Left renal cortex interstitium (tissue), 4 donors: ENCODE data around the gene SLAMF7. TPM values are rescaled to one million over a fixed set of nuclear protein-coding genes. Genes with fewer than 3 reads are reported as not detected.
"Not testable (repeated sequence)": the region's sequence is repeated elsewhere in the genome, so short reads cannot be mapped to it uniquely, and the experiment has no call there.

ENCODE experiments used
- DNase-seq, 4 donors: peaks; one replicate each; pipeline ENCODE4 v3.0.0-alpha.2; 2013; ENCODE audit warnings: low read depth in 4 of 4, low spot score in 2 of 4, missing footprints in 1 of 4
- polyA plus RNA-seq, 4 donors: library from polyadenylated mRNA; unstranded; fragments of 120-200 nt; gene quantifications; one replicate each; pipeline ENCODE4 v1.2.1, GENCODE V29; 2013; ENCODE audit not compliant: insufficient read length in 4 of 4

Gene SLAMF7
- polyA plus RNA-seq, result under 1 TPM; 0.32 to 0.55 (median 0.41) TPM

GRCh38 chr1:160739098-160739511 lies at the start of gene SLAMF7:
SLAMF7 (plus strand) TSS chr1:160739247; CDS start chr1:160739302, 55 bp downstream.
- DNase-seq, result no peak

GRCh38 chr1:160692390-160692789 lies 46.7 kb upstream of the SLAMF7 start:
- DNase-seq, result not testable (repeated sequence)

- no peak for DNase-seq
These were observed 36.9 kb upstream of the SLAMF7 start for GRCh38 chr1:160702100-160702499.

GRCh38 chr1:160704250-160704649 lies 34.8 kb upstream of the SLAMF7 start:
- no peak for DNase-seq

- not testable (repeated sequence) for DNase-seq
These were observed 33.8 kb upstream of the SLAMF7 start for GRCh38 chr1:160705212-160705621.

- DNase-seq, result no peak
These were observed 33.3 kb upstream of the SLAMF7 start for GRCh38 chr1:160705742-160706141.

GRCh38 chr1:160706526-160707235 lies 32.4 kb upstream of the SLAMF7 start:
- DNase-seq, result no peak

- no peak for DNase-seq
These were observed 31.6 kb upstream of the SLAMF7 start for GRCh38 chr1:160707236-160708064.

GRCh38 chr1:160708118-160708517 lies 30.9 kb upstream of the SLAMF7 start:
- DNase-seq, result no peak

GRCh38 chr1:160708801-160709200 lies 30.2 kb upstream of the SLAMF7 start:
- DNase-seq, result no peak

- no peak for DNase-seq
These were observed 29.3 kb upstream of the SLAMF7 start for GRCh38 chr1:160709715-160710114.

GRCh38 chr1:160710517-160711252 lies 28.4 kb upstream of the SLAMF7 start:
- no peak for DNase-seq

- DNase-seq, result no peak
These were observed 27.8 kb upstream of the SLAMF7 start for GRCh38 chr1:160711276-160711601.

GRCh38 chr1:160711602-160712311 lies 27.3 kb upstream of the SLAMF7 start, which contains the start of gene CD48:
CD48 (minus strand) TSS chr1:160711822; CDS start chr1:160711763, 59 bp downstream.
- DNase-seq, result no peak

- DNase-seq, result not testable (repeated sequence)
These were observed 26.4 kb upstream of the SLAMF7 start for GRCh38 chr1:160712525-160713080.

- DNase-seq, result no peak
These were observed 25.9 kb upstream of the SLAMF7 start for GRCh38 chr1:160713161-160713560.

- DNase-seq, result not testable (repeated sequence)
These were observed 24.9 kb upstream of the SLAMF7 start for GRCh38 chr1:160714034-160714648.

GRCh38 chr1:160716013-160716412 lies 23.0 kb upstream of the SLAMF7 start:
- no peak for DNase-seq

GRCh38 chr1:160717306-160717705 lies 21.7 kb upstream of the SLAMF7 start:
- DNase-seq, result no peak

GRCh38 chr1:160718210-160718609 lies 20.8 kb upstream of the SLAMF7 start:
- no peak for DNase-seq
